Choroid plexus epithelial cell (primary cell): Measurements from ENCODE around the gene OLFM3.
A peak's percentile ranks its signal among the peaks of the same experiment; 100 is the strongest.

Experiments used
- DNase-seq: peaks from one replicate; pipeline ENCODE4 v3.0.0-alpha.2; 2010; ENCODE audit warnings: low read depth
- H3K4me3 ChIP-seq: 2 replicates; pipeline ENCODE4 v1.5.1; 2011; ENCODE audit warnings: low read depth, mild to moderate bottlenecking, control low read depth, low read length, moderate library complexity
- CTCF ChIP-seq: conservative IDR thresholded peaks from 2 replicates; pipeline ENCODE4 v1.5.1; 2011; ENCODE audit warnings: low read depth, mild to moderate bottlenecking, control low read depth, inconsistent platforms, low read length, moderate library complexity

The OLFM3 gene

GRCh38 chr1:101996825-101997465 lies at the start of gene OLFM3:
Gene OLFM3, minus strand, starts transcription at chr1:101996926.
- DNase-seq: peak; percentile 9
- no peak for TF ChIP-seq CTCF
- no peak within 1 kb of the TSS for H3K4me3 ChIP-seq

GRCh38 chr1:102045752-102046151 lies 49.0 kb upstream of the OLFM3 start:
- TF ChIP-seq CTCF: no peak
- no peak for DNase-seq
- H3K4me3 ChIP-seq: no peak overlapping the region

- DNase-seq: no peak
- no peak for TF ChIP-seq CTCF
- no peak overlapping the region for H3K4me3 ChIP-seq
These were observed 35.8 kb upstream of the OLFM3 start for GRCh38 chr1:102032534-102032933.

- DNase-seq: no peak
- H3K4me3 ChIP-seq: no peak overlapping the region
- TF ChIP-seq CTCF: no peak
These were observed 22.8 kb upstream of the OLFM3 start for GRCh38 chr1:102019530-102019929.

GRCh38 chr1:102015728-102016127 lies 19.0 kb upstream of the OLFM3 start:
- no peak for DNase-seq
- TF ChIP-seq CTCF: no peak
- H3K4me3 ChIP-seq: no peak overlapping the region

- H3K4me3 ChIP-seq: no peak overlapping the region
- DNase-seq: no peak
- no peak for TF ChIP-seq CTCF
These were observed 5.3 kb upstream of the OLFM3 start for GRCh38 chr1:102002057-102002456.

GRCh38 chr1:101995984-101996745 lies 561 bp downstream of the OLFM3 start:
- no peak for DNase-seq
- no peak for TF ChIP-seq CTCF
- no peak overlapping the region for H3K4me3 ChIP-seq
